ENCODE measurements around the gene ZP2. TPM values are rescaled to one million over a fixed set of nuclear protein-coding genes. Genes with fewer than 3 reads are reported as not detected.

The ZP2 gene
- total and polyA plus RNA-seq, 7 donors = not detected

DNA sequence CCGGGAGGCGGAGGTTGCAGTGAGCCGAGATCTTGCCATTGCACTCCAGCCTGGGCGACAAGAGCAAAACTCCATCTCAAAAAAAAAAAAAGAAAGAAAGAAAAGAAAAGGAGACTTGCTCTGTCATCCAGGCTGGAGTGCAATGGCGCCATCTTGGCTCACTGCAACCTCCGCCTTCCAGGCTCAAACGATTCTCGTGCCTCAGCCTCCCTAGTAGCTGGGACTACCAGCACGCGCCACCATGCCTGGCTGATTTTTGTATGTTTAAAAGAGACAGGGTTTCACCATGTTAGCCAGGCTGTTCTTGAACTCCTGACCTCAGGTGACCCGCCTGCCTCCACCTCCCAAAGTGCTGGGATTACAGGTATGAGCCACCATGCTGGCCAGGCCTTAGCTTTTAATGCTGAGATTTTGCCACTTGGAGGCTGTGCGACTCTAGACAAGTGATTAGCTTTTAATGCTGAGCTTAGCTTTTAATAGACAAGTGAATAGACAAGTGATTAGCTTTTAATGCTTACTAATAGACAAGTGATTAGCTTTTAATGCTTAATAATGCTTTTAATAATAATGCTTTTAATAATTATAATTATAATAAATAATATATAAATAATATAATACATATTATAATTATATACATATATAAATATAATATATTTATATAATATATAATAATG lies 43.3 kb downstream of the ZP2 start:
- Histone ChIP-seq H3K4me1 (peaks cover 10% of the 10 kb centered on the region), H3K9me3 (no peaks in the 10 kb centered on the region), H3K4me3 (no peak overlapping the region), H3K36me3 (ENCODE audit: insufficient read depth in 1 of 2, low read depth in 1 of 2) (peaks cover 7 to 64% of the 10 kb centered on the region in 2 donors), H3K27ac (no peak overlapping the region), H3K27me3 (ENCODE audit: insufficient read depth in 3 of 3, low read length in 2 of 3) (no peaks in the 10 kb centered on the region)
- no peak for DNase-seq
- WGBS, 3 donors = 96 to 97% (median 96%) methylated on average over 12 of the region's 12 CpGs
- intact Hi-C loops (cut with DNase I) = no loop called here
- TF ChIP-seq, protein P1, sequence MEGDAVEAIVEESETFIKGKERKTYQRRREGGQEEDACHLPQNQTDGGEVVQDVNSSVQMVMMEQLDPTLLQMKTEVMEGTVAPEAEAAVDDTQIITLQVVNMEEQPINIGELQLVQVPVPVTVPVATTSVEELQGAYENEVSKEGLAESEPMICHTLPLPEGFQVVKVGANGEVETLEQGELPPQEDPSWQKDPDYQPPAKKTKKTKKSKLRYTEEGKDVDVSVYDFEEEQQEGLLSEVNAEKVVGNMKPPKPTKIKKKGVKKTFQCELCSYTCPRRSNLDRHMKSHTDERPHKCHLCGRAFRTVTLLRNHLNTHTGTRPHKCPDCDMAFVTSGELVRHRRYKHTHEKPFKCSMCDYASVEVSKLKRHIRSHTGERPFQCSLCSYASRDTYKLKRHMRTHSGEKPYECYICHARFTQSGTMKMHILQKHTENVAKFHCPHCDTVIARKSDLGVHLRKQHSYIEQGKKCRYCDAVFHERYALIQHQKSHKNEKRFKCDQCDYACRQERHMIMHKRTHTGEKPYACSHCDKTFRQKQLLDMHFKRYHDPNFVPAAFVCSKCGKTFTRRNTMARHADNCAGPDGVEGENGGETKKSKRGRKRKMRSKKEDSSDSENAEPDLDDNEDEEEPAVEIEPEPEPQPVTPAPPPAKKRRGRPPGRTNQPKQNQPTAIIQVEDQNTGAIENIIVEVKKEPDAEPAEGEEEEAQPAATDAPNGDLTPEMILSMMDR (IDR thresholded peaks at IDR 0.05) = no peak
- no peak for ATAC-seq

DNA sequence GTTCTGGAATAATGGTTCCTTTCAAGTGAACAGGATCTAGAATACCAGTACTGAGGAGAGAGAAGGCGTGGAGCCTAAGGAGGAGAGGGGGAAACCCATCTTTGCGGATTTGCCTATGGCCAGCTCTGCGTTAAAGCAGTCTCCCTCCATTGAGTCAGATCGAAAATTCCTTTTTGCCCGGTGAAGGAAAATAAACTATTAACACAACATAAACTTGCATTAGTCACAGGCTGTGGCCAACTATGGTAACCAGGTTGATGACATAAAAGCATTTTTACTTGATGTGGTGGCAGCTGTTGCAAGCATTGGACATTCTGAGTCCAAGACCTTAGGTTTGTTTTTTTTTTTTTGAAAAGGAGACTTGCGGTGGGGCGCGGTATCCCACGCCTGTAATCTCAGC lies 44.0 kb downstream of the ZP2 start:
- no peaks in the 10 kb centered on the region for H3K9me3 ChIP-seq
- WGBS, 3 donors = 89 to 91% (median 90%) methylated on average over 9 of the region's 9 CpGs
- H3K4me1 ChIP-seq = peaks cover 17% of the 10 kb centered on the region
- no peak for ATAC-seq
- no peak for DNase-seq
- H3K27me3 ChIP-seq (ENCODE audit: insufficient read depth in 3 of 3, low read length in 2 of 3) = no peaks in the 10 kb centered on the region
- peaks cover 3 to 57% of the 10 kb centered on the region in 2 donors for H3K36me3 ChIP-seq (ENCODE audit: insufficient read depth in 1 of 2, low read depth in 1 of 2)
- no peak overlapping the region for H3K27ac ChIP-seq
- no peak overlapping the region for H3K4me3 ChIP-seq
- intact Hi-C loops (cut with DNase I) = no loop called here
- TF ChIP-seq, protein P1 (IDR thresholded peaks at IDR 0.05) = no peak

DNA sequence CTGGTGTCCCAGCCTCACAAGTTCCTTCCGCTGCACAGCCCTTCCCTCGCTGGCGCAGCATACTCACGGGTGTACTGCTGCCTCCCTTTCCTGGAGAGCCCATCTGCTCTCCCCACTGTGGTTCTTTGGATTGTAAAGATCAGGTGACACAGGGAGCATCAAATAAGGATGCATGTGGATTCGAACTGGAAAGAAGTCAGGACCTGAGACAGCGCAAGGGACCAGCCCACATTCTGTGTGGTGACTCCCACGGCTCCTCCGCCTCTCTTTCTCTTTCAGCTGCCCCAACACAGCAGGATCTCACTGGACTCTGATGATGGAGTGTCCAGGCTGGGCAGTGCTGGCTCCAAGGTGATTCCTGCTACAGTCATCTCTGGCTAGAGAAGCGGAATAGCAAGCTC lies 44.8 kb downstream of the ZP2 start:
- TF ChIP-seq, protein P1 (IDR thresholded peaks at IDR 0.05) = no peak
- ATAC-seq = no peak
- Histone ChIP-seq H3K27ac (no peak overlapping the region), H3K4me1 (peaks cover 21% of the 10 kb centered on the region), H3K4me3 (no peak overlapping the region), H3K9me3 (no peaks in the 10 kb centered on the region), H3K36me3 (ENCODE audit: insufficient read depth in 1 of 2, low read depth in 1 of 2) (peaks cover 3 to 49% of the 10 kb centered on the region in 2 donors), H3K27me3 (ENCODE audit: insufficient read depth in 3 of 3, low read length in 2 of 3) (no peaks in the 10 kb centered on the region)
- DNase-seq = no peak
- intact Hi-C loops (cut with DNase I) = no loop called here
- WGBS, 3 donors = 79 to 86% (median 84%) methylated on average over 9 of the region's 9 CpGs

DNA sequence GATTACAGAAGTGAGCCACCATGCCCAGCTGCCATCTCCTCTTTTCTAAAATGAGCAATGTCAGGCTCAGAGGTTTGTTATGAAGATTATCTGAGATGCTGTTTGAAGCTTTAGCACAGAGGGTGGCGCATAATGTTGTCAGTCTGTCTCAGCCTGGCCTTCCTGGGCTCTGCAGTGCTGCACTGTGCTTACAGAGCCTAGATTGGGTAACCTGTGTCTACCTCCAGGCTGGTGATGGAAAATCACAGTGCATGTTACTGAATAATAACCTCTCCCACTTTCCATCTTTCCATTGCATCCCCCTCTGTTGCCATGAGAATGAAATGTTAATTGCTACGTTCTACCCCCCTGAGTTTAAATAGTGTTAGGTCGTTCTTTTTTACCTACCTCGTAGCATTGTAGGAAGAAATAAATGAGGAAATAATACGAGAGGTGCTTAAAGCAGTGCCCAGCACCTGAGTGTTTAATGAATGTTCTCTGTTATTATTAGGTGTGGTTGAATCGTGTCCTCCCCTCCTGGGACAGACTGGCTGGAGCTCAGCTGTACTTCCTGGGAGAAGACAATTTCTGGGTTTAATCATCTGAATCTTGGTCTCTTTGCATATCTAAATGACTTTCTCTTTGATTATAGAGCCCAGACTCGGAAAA lies 46.7 kb downstream of the ZP2 start:
- Histone ChIP-seq H3K27me3 (ENCODE audit: insufficient read depth in 3 of 3, low read length in 2 of 3) (no peaks in the 10 kb centered on the region), H3K36me3 (ENCODE audit: insufficient read depth in 1 of 2, low read depth in 1 of 2) (peaks cover 3 to 30% of the 10 kb centered on the region in 2 donors), H3K4me1 (peaks cover 39% of the 10 kb centered on the region), H3K9me3 (no peaks in the 10 kb centered on the region), H3K4me3 (no peak overlapping the region), H3K27ac (no peak overlapping the region)
- DNase-seq (no peak), ATAC-seq (no peak)
- 92 to 95% (median 93%) methylated on average over 7 of the region's 7 CpGs for WGBS, 3 donors
- TF ChIP-seq, protein P1 (IDR thresholded peaks at IDR 0.05) = no peak
- intact Hi-C loops (cut with DNase I) = no loop called here
